Superior temporal gyrus (tissue), 1 donor: Measurements from ENCODE around the gene IMPA2.
A peak's percentile ranks its signal among the peaks of the same experiment; 100 is the strongest.
"Not testable (repeated sequence)": the region's sequence is repeated elsewhere in the genome, so short reads cannot be mapped to it uniquely, and the experiment has no call there.

Experiments used
- DNase-seq: peaks from one replicate; pipeline ENCODE4 v3.0.0-alpha.2; 2016; ENCODE audit errors: extremely low spot score

The IMPA2 gene

GRCh38 chr18:12048010-12048826, 66.9 kb downstream of the IMPA2 start:
- no peak for DNase-seq

GRCh38 chr18:12048827-12049175, 67.5 kb downstream of the IMPA2 start:
- no peak for DNase-seq

GRCh38 chr18:12049978-12050811, 68.9 kb downstream of the IMPA2 start:
- DNase-seq, result no peak

GRCh38 chr18:12052866-12053265, 71.6 kb downstream of the IMPA2 start:
- DNase-seq, result no peak

GRCh38 chr18:12053289-12053688, 72.0 kb downstream of the IMPA2 start:
- peak; percentile 8 for DNase-seq

GRCh38 chr18:12056034-12056883, 75.0 kb downstream of the IMPA2 start:
- DNase-seq, result no peak

- DNase-seq, result no peak
These were observed 75.6 kb downstream of the IMPA2 start for GRCh38 chr18:12056884-12057402.

GRCh38 chr18:12057419-12058039, 76.2 kb downstream of the IMPA2 start:
- DNase-seq, result no peak

- DNase-seq, result no peak
These were observed 78.3 kb downstream of the IMPA2 start for GRCh38 chr18:12059334-12060181.

GRCh38 chr18:12060182-12060870, 79.0 kb downstream of the IMPA2 start:
- DNase-seq, result no peak

GRCh38 chr18:12061685-12062084, 80.4 kb downstream of the IMPA2 start:
- DNase-seq, result no peak

GRCh38 chr18:12062974-12063373, 81.7 kb downstream of the IMPA2 start:
- no peak for DNase-seq

GRCh38 chr18:12064086-12064763, 82.9 kb downstream of the IMPA2 start:
- DNase-seq, result no peak

- peak; percentile 2 for DNase-seq
These were observed 84.1 kb downstream of the IMPA2 start for GRCh38 chr18:12065397-12065796.

- no peak for DNase-seq
These were observed 85.7 kb downstream of the IMPA2 start for GRCh38 chr18:12066910-12067511.

- DNase-seq, result no peak
These were observed 86.4 kb downstream of the IMPA2 start for GRCh38 chr18:12067671-12068070.

GRCh38 chr18:12068316-12068949, 87.1 kb downstream of the IMPA2 start:
- not testable (repeated sequence) for DNase-seq

- no peak for DNase-seq
These were observed 87.6 kb downstream of the IMPA2 start for GRCh38 chr18:12068950-12069320.
